Skeletal muscle tissue (tissue), 4 donors: ENCODE results near the gene CCBE1. TPM values are rescaled to one million over a fixed set of nuclear protein-coding genes. Genes with fewer than 3 reads are reported as not detected.

Source experiments
- H3K27ac ChIP-seq: one replicate; pipeline ENCODE4 v1.7.0; 2013; ENCODE audit warnings: mild to moderate bottlenecking, low read depth, low read length, inconsistent platforms
- H3K27me3 ChIP-seq, 3 donors: one replicate each; pipeline ENCODE4 v1.7.0; 2013; ENCODE audit warnings: low read length in 3 of 3; ENCODE audit not compliant: control insufficient read depth in 3 of 3, insufficient read depth in 3 of 3
- H3K36me3 ChIP-seq, 3 donors: one replicate each; pipeline ENCODE4 v1.7.0; 2013; ENCODE audit warnings: low read length in 3 of 3; ENCODE audit not compliant: control insufficient read depth in 3 of 3, insufficient read depth in 3 of 3
- H3K4me1 ChIP-seq, 3 donors: one replicate each; pipeline ENCODE4 v1.7.0; 2013; ENCODE audit warnings: low read length in 3 of 3, mild to moderate bottlenecking in 3 of 3; ENCODE audit not compliant: control insufficient read depth in 3 of 3, insufficient read depth in 3 of 3
- H3K4me3 ChIP-seq, 3 donors: one replicate each; pipeline ENCODE4 v1.7.0; 2013; ENCODE audit warnings: low read length in 3 of 3
- H3K9ac ChIP-seq, 3 donors: one replicate each; pipeline ENCODE4 v1.7.0; 2013; ENCODE audit warnings: low read length in 3 of 3, mild to moderate bottlenecking in 3 of 3, moderate library complexity in 2 of 3, low read depth in 1 of 3
- H3K9me3 ChIP-seq, 3 donors: one replicate each; pipeline ENCODE4 v1.7.0; 2013; ENCODE audit warnings: low read length in 3 of 3; ENCODE audit not compliant: control insufficient read depth in 3 of 3
- total RNA-seq: library from RNA; depleted of rRNA; stranded (reverse); fragments of >200 nt; gene quantifications from one replicate; pipeline ENCODE4 v1.2.3, GENCODE V29; 2014
- donor health status: Osteomylitis.

The CCBE1 gene
- total RNA-seq, 1 donor from 2014 or later, result 2.6 TPM

DNA sequence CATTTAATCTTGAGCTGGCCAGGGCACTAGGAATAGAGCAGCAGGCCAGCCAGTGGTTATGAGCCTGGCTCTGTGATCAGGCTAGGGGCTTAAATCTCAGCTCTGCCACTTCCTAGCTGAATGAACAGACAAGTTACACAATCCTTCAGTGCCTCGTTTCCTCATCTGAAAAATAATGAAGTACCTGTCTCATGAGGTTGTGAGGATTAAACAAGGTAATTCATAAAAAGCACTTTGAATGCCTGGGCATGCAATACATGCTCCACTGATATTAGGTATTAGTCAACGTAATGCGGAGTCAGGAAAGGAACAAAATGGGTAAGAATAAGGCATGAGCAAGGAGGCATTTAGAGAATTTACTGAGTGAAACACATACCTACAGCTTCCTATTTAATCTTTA is 100.2 kb downstream of the CCBE1 start:
- no peak overlapping the region for H3K4me3 ChIP-seq
- no peaks in the 10 kb centered on the region for H3K9me3 ChIP-seq
- peaks cover 0 to 4% (median 0%) of the 10 kb centered on the region in 3 donors for H3K27me3 ChIP-seq
- H3K9ac ChIP-seq, result no peak overlapping the region
- H3K27ac ChIP-seq, result no peak overlapping the region
- no peaks in the 10 kb centered on the region for H3K4me1 ChIP-seq
- H3K36me3 ChIP-seq, result no peaks in the 10 kb centered on the region

- no peaks in the 10 kb centered on the region for H3K4me1 ChIP-seq
- no peak overlapping the region for H3K27ac ChIP-seq
- H3K27me3 ChIP-seq, result peaks cover 0 to 2% (median 0%) of the 10 kb centered on the region in 3 donors
- H3K36me3 ChIP-seq, result no peaks in the 10 kb centered on the region
- no peaks in the 10 kb centered on the region for H3K9me3 ChIP-seq
- no peak overlapping the region for H3K4me3 ChIP-seq
- H3K9ac ChIP-seq, result no peak overlapping the region
Measured at GRCh38 chr18:59593291-59593717, 103.9 kb downstream of the CCBE1 start.

GRCh38 chr18:59592624-59593023 is 104.6 kb downstream of the CCBE1 start:
- H3K9ac ChIP-seq, result no peak overlapping the region
- no peaks in the 10 kb centered on the region for H3K27me3 ChIP-seq
- no peaks in the 10 kb centered on the region for H3K4me1 ChIP-seq
- H3K36me3 ChIP-seq, result no peaks in the 10 kb centered on the region
- no peak overlapping the region for H3K27ac ChIP-seq
- no peaks in the 10 kb centered on the region for H3K9me3 ChIP-seq
- H3K4me3 ChIP-seq, result no peak overlapping the region

DNA sequence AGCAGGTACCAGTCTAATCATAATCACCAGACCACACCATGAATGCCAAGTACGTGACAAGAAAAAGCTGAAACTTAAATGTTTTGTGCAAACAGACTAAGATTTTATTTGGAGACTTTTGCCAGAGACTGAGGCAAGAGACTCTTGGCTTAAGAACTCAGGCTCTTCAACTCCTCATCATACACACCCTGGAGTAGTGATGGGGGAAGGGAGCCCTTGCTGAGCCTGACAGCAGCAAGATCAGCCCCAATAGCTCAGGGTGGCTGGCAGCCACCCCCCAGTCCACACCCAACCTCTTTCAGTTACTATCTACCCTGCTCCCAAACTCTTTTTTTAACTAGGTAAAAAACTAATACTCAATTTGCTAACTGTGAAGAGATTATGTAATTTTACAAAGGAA is 114.8 kb downstream of the CCBE1 start:
- H3K9ac ChIP-seq, result no peak overlapping the region
- no peak overlapping the region for H3K4me3 ChIP-seq
- no peaks in the 10 kb centered on the region for H3K9me3 ChIP-seq
- H3K27ac ChIP-seq, result no peak overlapping the region
- no peaks in the 10 kb centered on the region for H3K36me3 ChIP-seq
- H3K4me1 ChIP-seq, result no peaks in the 10 kb centered on the region
- no peaks in the 10 kb centered on the region for H3K27me3 ChIP-seq

- H3K4me1 ChIP-seq, result no peaks in the 10 kb centered on the region
- no peaks in the 10 kb centered on the region for H3K36me3 ChIP-seq
- no peak overlapping the region for H3K27ac ChIP-seq
- no peaks in the 10 kb centered on the region for H3K9me3 ChIP-seq
- peaks cover 0 to 3% (median 2%) of the 10 kb centered on the region in 3 donors for H3K27me3 ChIP-seq
- no peak overlapping the region for H3K4me3 ChIP-seq
- no peak overlapping the region for H3K9ac ChIP-seq
Measured at GRCh38 chr18:59579509-59579908, 117.7 kb downstream of the CCBE1 start.

DNA sequence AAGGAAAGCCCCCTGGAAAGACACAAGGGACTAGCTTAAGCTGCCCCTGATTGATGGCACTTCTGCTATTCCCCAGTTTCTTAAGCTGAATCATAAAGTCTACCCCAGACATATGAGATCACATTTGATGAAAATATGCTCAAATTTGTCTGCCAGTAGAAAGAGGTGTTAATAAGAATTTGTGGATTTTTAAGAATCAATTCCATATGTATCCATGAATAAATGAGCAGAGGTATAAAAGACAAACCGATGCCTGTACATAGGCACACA is 119.9 kb downstream of the CCBE1 start:
- peaks cover 0 to 3% (median 2%) of the 10 kb centered on the region in 3 donors for H3K27me3 ChIP-seq
- no peak overlapping the region for H3K27ac ChIP-seq
- H3K4me3 ChIP-seq, result no peak overlapping the region
- no peaks in the 10 kb centered on the region for H3K9me3 ChIP-seq
- no peaks in the 10 kb centered on the region for H3K36me3 ChIP-seq
- H3K4me1 ChIP-seq, result no peaks in the 10 kb centered on the region
- no peak overlapping the region for H3K9ac ChIP-seq

- no peak overlapping the region for H3K4me3 ChIP-seq
- H3K9me3 ChIP-seq, result no peaks in the 10 kb centered on the region
- no peaks in the 10 kb centered on the region for H3K36me3 ChIP-seq
- no peak overlapping the region for H3K27ac ChIP-seq
- H3K27me3 ChIP-seq, result peaks cover 0 to 3% (median 2%) of the 10 kb centered on the region in 3 donors
- H3K9ac ChIP-seq, result no peak overlapping the region
- H3K4me1 ChIP-seq, result no peaks in the 10 kb centered on the region
Measured at GRCh38 chr18:59576541-59577385, 120.5 kb downstream of the CCBE1 start.

- H3K27me3 ChIP-seq, result peaks cover 0 to 3% (median 2%) of the 10 kb centered on the region in 3 donors
- H3K9ac ChIP-seq, result no peak overlapping the region
- H3K9me3 ChIP-seq, result no peaks in the 10 kb centered on the region
- H3K27ac ChIP-seq, result no peak overlapping the region
- H3K36me3 ChIP-seq, result no peaks in the 10 kb centered on the region
- H3K4me1 ChIP-seq, result no peaks in the 10 kb centered on the region
- no peak overlapping the region for H3K4me3 ChIP-seq
Measured at GRCh38 chr18:59575995-59576394, 121.2 kb downstream of the CCBE1 start.

DNA sequence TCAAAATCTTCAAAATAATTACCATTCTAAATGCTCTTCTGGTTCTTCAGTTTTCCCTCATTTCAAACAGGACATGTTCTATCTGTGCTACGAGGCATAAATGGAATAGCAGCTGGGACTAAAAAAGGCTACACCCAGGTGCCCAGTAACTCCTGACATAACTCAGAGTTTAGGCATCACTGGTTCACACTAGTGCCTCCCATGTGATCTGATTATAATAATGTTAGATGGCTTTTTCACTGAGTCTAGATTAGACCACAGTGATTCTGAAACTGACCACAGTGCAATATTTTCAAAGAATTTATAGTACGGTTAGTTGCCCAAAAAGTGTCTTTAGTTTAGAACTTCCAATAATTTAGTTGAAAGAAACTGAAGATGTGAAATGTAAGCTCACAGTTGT is 123.3 kb downstream of the CCBE1 start:
- H3K9me3 ChIP-seq, result no peaks in the 10 kb centered on the region
- peaks cover 0 to 3% (median 2%) of the 10 kb centered on the region in 3 donors for H3K27me3 ChIP-seq
- H3K4me3 ChIP-seq, result no peak overlapping the region
- H3K9ac ChIP-seq, result no peak overlapping the region
- H3K27ac ChIP-seq, result no peak overlapping the region
- no peaks in the 10 kb centered on the region for H3K4me1 ChIP-seq
- H3K36me3 ChIP-seq, result no peaks in the 10 kb centered on the region

GRCh38 chr18:59571902-59572301 is 125.3 kb downstream of the CCBE1 start:
- Histone ChIP-seq H3K36me3 (no peaks in the 10 kb centered on the region), H3K27me3 (peaks cover 0 to 3% (median 2%) of the 10 kb centered on the region in 3 donors), H3K4me3 (no peak overlapping the region), H3K4me1 (no peaks in the 10 kb centered on the region), H3K27ac (no peak overlapping the region), H3K9ac (no peak overlapping the region), H3K9me3 (no peaks in the 10 kb centered on the region)
